Esophagus squamous epithelium (tissue), 5 donors: ENCODE data around the gene GRID2. TPM values are rescaled to one million over a fixed set of nuclear protein-coding genes. Genes with fewer than 3 reads are reported as not detected.

Experiments
- DNase-seq: peaks from one replicate; lab custom pipeline; 2025; lab: John Stamatoyannopoulos, UW
- H3K27ac ChIP-seq, 4 donors: fragments of 200-600 bp; sonication (generic); one replicate each; pipeline ENCODE4 v1.5.1; 2016 to 2019; ENCODE audit warnings: mild to moderate bottlenecking in 1 of 4
- H3K27me3 ChIP-seq, 4 donors: fragments of 200-600 bp; sonication (generic); 1 replicate in 3 of 4; 2 replicates in 1 of 4; pipeline versions ENCODE4 v1.5.1 to v1.6.0; 2017 to 2021; ENCODE audit warnings: antibody characterized with exemption in 1 of 4
- H3K36me3 ChIP-seq, 3 donors: fragments of 200-600 bp; sonication (generic); one replicate each; pipeline ENCODE4 v1.5.1; 2016 to 2019
- H3K4me1 ChIP-seq, 3 donors: fragments of 200-600 bp; sonication (generic); one replicate each; pipeline ENCODE4 v1.5.1; 2017 to 2019
- H3K4me3 ChIP-seq, 4 donors: fragments of 200-600 bp; sonication (generic); 1 replicate in 3 of 4; 2 replicates in 1 of 4; pipeline ENCODE4 v1.5.1; 2016 to 2019; ENCODE audit warnings: mild to moderate bottlenecking in 2 of 4, moderate library complexity in 1 of 4
- H3K9me3 ChIP-seq, 3 donors: fragments of 200-600 bp; sonication (generic); one replicate each; pipeline ENCODE4 v1.5.1; 2016 to 2019
- POLR2A ChIP-seq, 4 donors: fragments of 450-650 bp; IDR thresholded peaks; one replicate each; pipeline ENCODE4 v1.6.1; 2017; ENCODE audit warnings: antibody characterized with exemption in 4 of 4, mild to moderate bottlenecking in 4 of 4, moderate library complexity in 3 of 4
- WGBS, 2 donors: methylation state at CpG; one replicate each; pipeline ENCODE4 v1.1.5; 2018; 5-methylcytosine and 5-hydroxymethylcytosine counted together
- intact Hi-C: fragments of 100-400 bp; cut with DNase I; formaldehyde crosslinking; loops from one replicate; pipeline ENCODE4 v1.15.0; 2022
- total RNA-seq, 4 donors: library from RNA; depleted of rRNA; stranded (reverse); fragments of >200 nt; gene quantifications; one replicate each; pipeline ENCODE4 v1.1.0, GENCODE V29; 2016
- TF ChIP-seq, protein P1 (sequence below), 6 experiments: fragments of 450-650 bp in 4 of 6; fragments of 200-600 bp in 2 of 6; sonication (generic) in 2 of 6; IDR thresholded peaks; one replicate each; pipeline ENCODE4 v1.5.1; 2016 to 2019; ENCODE audit warnings: antibody characterized with exemption in 6 of 6, mild to moderate bottlenecking in 4 of 6, moderate library complexity in 4 of 6
- donor health status: DM: yes; HTN: yes; CAD: no.

Gene GRID2
- total RNA-seq, 4 donors from 2014 or later, result not detected

DNA sequence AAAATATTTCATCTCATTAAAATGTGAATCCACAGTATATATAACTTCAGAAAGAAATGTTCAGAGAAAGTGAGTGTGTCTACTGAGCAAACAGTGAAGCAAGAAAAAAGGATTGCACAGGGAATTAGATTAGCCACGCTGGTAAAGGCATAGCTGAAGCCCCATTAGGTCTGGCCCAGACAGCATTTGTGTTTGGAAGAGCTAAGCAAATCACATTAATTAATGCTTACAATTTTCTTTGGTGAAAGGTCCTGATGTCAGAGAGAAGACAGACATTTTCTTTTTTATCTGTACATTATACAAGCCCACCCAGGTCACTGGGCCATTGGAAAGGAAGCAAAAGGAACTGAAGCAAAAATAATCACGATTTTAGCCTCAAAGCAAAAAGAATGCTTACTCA, 354.6 kb downstream of the GRID2 start:
- 50 to 58% methylated on average over 2 of the region's 2 CpGs for WGBS, 2 donors
- DNase-seq, result no peak
- no peaks in the 10 kb centered on the region for H3K9me3 ChIP-seq
- TF ChIP-seq, protein P1, sequence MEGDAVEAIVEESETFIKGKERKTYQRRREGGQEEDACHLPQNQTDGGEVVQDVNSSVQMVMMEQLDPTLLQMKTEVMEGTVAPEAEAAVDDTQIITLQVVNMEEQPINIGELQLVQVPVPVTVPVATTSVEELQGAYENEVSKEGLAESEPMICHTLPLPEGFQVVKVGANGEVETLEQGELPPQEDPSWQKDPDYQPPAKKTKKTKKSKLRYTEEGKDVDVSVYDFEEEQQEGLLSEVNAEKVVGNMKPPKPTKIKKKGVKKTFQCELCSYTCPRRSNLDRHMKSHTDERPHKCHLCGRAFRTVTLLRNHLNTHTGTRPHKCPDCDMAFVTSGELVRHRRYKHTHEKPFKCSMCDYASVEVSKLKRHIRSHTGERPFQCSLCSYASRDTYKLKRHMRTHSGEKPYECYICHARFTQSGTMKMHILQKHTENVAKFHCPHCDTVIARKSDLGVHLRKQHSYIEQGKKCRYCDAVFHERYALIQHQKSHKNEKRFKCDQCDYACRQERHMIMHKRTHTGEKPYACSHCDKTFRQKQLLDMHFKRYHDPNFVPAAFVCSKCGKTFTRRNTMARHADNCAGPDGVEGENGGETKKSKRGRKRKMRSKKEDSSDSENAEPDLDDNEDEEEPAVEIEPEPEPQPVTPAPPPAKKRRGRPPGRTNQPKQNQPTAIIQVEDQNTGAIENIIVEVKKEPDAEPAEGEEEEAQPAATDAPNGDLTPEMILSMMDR (IDR thresholded peaks at IDR 0.05), result no peak
- TF ChIP-seq POLR2A (IDR thresholded peaks at IDR 0.05), result no peak
- no peak overlapping the region for H3K4me3 ChIP-seq
- H3K27ac ChIP-seq, result no peak overlapping the region
- intact Hi-C loops, result no loop called here
- H3K27me3 ChIP-seq, result no peaks in the 10 kb centered on the region
- no peaks in the 10 kb centered on the region for H3K36me3 ChIP-seq
- H3K4me1 ChIP-seq, result no peaks in the 10 kb centered on the region

DNA sequence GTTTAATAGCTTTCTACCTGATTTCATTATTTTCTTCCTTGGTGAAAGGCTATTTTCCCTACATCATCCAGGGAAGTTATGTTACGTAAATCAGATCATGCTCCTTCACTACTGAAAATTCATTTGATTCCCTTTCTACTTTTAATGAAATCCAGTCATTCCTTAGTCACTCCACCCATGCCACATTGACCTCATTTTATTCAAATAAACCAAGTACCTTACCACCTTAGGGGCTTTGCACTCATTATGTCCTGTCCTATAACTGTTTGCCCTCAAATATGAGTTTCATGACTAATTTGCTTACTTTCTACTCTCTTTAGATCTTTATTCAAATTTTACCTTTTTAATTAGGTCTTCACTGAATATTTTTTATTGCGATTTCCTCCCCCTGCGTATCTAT, 374.0 kb downstream of the GRID2 start:
- Histone ChIP-seq H3K4me1 (peaks cover 0 to 14% (median 0%) of the 10 kb centered on the region in 3 donors), H3K36me3 (no peaks in the 10 kb centered on the region), H3K27ac (no peak overlapping the region), H3K27me3 (no peaks in the 10 kb centered on the region), H3K4me3 (no peak overlapping the region), H3K9me3 (no peaks in the 10 kb centered on the region)
- DNase-seq, result no peak
- TF ChIP-seq POLR2A (IDR thresholded peaks at IDR 0.05), result no peak
- TF ChIP-seq, protein P1 (IDR thresholded peaks at IDR 0.05), result no peak
- 84 to 94% methylated on average over 3 of the region's 3 CpGs for WGBS, 2 donors
- intact Hi-C loops, result no loop called here

DNA sequence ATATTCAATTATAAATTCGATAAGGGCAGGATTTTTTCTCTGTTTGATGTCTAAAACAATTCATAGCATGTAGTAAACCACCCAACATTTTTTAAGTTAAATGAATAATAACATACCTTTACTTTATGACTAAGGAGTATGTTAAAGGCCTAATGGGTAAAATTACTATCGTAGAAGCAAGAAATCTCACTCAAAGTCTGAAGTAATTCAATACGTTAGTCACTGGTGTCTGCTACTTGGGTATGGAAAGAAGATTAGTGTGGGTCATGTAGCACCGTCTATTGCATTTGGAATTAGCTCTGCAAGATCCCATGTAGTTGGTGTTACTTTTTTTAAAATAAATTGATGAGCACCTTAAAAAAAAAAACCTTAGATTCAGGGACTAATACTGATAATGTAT, 374.5 kb downstream of the GRID2 start:
- TF ChIP-seq, protein P1 (IDR thresholded peaks at IDR 0.05), result no peak
- no peak for TF ChIP-seq POLR2A (IDR thresholded peaks at IDR 0.05)

DNA sequence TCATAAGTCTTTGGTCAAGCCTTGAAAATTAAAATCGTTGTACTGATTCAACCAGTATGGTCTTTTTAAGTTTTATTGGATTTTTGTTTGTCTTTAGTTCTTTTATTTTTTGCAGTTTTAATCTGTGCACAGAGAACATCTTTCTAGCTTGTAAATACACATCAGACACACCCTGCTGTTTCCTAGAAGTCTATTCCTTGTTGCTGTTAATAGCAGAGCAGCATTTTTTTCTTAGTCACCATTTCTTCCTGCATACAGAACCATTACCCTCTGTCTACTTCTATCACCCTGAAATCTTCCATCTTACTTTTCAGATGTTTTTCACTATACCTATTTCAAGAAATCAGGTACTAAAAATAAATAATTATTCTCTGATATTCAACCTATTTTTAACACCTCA, 375.4 kb downstream of the GRID2 start:
- H3K36me3 ChIP-seq, result no peaks in the 10 kb centered on the region
- intact Hi-C loops, result no loop called here
- no peak for TF ChIP-seq POLR2A (IDR thresholded peaks at IDR 0.05)
- TF ChIP-seq, protein P1 (IDR thresholded peaks at IDR 0.05), result no peak
- no peaks in the 10 kb centered on the region for H3K27me3 ChIP-seq
- no peaks in the 10 kb centered on the region for H3K9me3 ChIP-seq
- no peak overlapping the region for H3K4me3 ChIP-seq
- 41 to 50% methylated on average over 1 of the region's 1 CpG for WGBS, 2 donors
- H3K4me1 ChIP-seq, result peaks cover 0 to 14% (median 0%) of the 10 kb centered on the region in 3 donors
- DNase-seq, result no peak
- no peak overlapping the region for H3K27ac ChIP-seq

More for the DNA sequence above, 374.5 kb downstream of the GRID2 start:
- no peaks in the 10 kb centered on the region for H3K27me3 ChIP-seq
- H3K36me3 ChIP-seq, result no peaks in the 10 kb centered on the region
- H3K9me3 ChIP-seq, result no peaks in the 10 kb centered on the region
- DNase-seq, result no peak
- H3K4me3 ChIP-seq, result no peak overlapping the region
- no peak overlapping the region for H3K27ac ChIP-seq
- 84% methylated on average over 4 of the region's 4 CpGs for WGBS, 2 donors
- H3K4me1 ChIP-seq, result peaks cover 0 to 14% (median 0%) of the 10 kb centered on the region in 3 donors
- intact Hi-C loops, result no loop called here

DNA sequence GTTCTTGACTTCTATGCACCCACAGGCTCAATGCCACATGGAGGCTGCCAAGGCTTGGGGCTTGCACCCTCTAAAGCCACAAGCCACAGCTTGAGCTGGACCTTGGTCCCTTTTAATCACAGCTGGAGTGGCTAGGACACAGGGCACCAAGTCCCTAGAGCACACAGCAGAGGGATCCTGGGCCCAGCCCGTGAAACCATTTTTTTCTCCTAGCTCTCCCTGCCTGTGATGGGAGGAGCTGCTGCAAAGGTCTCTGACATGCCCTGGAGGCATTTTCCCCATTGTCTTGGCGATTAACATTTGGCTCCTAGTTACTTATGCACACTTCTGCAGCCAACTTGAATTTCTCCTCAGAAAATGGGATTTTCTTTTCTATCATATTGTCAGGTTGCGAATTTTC, 410.9 kb downstream of the GRID2 start:
- no peaks in the 10 kb centered on the region for H3K9me3 ChIP-seq
- TF ChIP-seq, protein P1 (IDR thresholded peaks at IDR 0.05), result no peak
- TF ChIP-seq POLR2A (IDR thresholded peaks at IDR 0.05), result no peak
- no peaks in the 10 kb centered on the region for H3K36me3 ChIP-seq
- no peak overlapping the region for H3K27ac ChIP-seq
- H3K4me3 ChIP-seq, result no peak overlapping the region
- no peak for DNase-seq
- no peaks in the 10 kb centered on the region for H3K27me3 ChIP-seq
- no peaks in the 10 kb centered on the region for H3K4me1 ChIP-seq
- intact Hi-C loops, result no loop called here
- 64 to 69% methylated on average over 3 of the region's 3 CpGs for WGBS, 2 donors
